Stimulated activated CD4-positive, alpha-beta T cell treated with anti-CD3 and anti-CD28 coated beads, Interleukin-15, amount 100 ng/mL, for 48 hours (primary cell): ENCODE measurements around the gene CARMIL1.

Source experiments
- DNase-seq, 2 donors: peaks; one replicate each; pipeline ENCODE4 v3.0.0-alpha.2; 2020; ENCODE audit warnings: low read depth in 2 of 2

Gene CARMIL1

DNA sequence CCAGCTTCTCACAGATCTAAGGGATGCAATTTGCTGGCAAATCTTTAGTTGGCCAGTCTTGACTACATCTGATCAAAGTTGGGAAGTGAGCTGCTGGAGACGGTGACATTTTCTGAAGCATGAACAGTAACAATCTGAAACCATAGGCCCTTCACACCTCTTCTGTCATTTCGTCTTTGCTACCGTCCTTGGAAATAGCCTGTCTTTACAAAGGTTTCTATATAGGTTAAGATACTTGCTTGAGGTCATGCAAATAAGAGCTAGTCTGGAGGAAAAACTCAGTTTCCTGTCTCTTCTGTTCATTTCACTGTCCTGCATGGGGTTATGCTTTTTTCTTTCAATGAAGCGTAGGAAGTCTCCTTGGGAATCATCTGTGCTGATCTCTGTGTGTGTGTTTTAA is 55.6 kb downstream of the CARMIL1 start:
- DNase-seq, result no peak

DNA sequence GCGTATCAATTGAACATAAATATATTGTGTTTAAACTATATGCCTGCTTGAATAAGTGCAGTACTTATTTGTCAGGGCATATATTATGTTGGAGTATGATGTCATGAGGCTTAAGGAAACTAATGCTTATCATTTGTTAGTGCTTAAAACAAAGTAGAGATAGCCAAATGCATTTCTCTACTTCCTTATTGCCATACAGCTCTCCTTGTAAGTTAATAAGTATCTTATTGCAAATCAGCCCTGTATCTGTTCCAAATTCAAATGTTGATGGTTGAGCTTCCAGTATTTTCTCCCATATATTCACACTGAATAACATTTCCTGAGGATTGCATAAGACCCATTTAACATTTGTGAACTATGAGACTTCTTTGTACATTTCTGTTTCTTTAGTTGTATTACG is 57.8 kb downstream of the CARMIL1 start:
- DNase-seq, result no peak

DNA sequence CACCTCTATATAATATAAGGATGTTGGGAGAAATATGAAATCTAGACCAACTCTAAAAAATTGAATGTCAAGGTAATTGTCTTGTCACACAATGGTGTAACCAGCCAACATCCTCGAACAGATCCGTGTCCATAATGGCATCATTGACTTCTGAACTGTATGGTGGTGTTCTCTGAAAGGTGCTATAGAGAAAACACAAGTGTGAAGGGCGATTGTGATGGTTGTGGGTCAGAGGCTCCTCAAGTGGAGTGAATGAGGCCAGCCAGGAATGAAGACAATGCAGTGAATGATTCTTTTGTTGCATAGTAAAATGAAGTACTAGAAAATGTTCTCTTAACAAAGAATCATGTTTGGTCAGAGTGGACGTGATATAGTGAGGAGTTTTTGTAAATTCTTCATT is 58.3 kb downstream of the CARMIL1 start:
- no peak for DNase-seq

DNA sequence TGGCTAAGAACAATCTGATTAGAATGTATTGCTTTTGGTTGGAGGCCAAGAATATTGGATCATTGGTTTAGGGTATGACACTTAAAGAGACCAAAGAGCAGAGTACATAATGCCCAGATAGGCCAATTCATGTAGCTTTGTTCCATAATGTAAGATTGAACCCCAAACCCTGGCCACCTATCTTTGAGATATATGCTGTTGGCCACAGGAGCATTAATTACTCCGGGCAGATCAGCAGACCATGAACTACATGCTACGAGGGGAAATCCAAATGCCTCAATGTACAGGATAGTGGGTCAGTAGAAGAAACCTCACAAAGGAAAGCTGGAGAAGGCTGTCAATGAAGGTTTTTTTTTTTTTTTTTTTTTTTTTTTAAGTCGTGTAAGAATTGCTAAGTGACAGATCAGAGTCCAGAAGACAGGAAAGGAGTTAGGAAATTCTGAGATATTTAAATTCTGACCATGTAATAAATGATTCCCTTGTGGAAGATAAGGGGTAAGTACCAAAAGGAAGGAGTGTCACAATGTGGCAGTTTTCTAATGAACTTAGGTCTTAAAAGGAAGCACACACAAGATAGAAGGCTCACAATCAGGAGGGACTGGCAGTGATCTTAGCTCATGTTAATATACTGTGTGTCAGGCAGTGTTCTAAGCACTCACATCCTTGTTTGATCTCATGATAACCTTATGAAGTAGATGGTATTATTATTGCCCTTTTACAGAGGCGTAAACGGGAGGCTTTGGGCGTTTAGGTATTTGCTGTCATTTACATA is 61.4 kb downstream of the CARMIL1 start:
- DNase-seq, result no peak

DNA sequence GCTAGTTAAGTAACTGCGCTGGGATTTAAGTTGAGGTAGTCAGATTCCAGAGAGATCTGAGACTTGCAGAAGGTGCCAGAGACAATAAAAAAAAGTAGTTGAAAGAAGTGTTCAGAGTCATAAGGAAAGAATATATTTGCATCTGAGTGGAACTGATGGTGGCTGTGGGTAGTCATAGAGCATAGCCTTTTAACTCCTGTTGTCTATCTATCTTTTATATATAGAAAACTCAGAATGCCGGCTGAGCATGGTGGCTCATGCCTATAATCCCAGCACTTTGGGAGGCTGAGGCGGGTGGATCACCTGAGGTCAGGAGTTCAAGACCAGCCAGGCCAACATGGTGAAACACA is 62.0 kb downstream of the CARMIL1 start:
- no peak for DNase-seq

DNA sequence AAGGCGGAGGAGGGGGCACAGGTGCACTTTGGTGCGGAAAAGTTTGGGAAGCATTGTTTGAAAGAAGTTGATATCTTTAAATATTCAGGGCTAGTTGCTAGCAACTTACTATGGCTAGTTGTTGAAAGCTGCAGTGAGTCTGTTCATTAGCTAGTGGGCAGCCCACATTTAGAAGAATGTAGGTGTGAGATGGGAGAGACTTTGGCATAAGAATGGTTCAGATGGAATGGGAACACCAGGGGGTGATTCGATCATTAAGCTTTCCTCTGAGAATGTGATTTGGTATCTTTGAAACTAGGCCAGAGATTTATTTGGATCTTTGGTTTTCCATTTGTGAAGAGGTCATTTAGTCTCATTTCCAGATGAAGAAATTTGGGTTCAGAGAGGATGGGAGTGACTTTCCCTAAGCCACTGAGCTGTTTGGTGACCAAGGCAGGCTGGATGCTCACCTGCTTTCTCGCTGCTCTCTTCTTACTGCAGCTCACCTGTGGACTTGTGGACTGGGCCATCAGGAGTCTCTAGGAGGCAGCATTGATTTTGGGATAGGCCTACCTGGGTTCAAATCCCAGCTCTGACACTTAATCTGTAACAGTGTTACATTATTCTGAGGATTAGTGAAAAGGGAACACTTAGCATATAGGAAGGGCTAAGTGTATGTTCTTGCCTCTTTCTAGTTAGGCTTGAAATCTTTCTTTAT is 62.9 kb downstream of the CARMIL1 start:
- no peak for DNase-seq

DNA sequence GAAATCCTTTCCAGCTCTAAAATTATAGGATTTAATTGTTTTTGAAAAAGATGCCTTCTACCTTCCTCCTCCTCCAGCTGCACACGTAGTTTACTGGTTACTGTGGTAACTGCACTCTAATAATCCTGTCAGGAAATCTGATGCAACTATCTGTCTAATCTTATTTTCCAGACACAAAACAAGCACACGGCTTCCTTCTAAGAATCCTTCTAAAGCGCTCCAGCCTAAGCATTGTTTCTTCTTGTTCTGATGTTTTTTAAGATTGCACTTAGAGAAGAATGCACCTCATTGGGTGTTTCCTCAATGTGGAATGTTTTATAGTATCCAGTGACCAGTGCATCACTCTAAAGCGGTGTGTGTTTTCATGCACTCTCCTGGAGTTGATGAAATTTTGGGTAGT is 63.6 kb downstream of the CARMIL1 start:
- DNase-seq, result no peak

DNA sequence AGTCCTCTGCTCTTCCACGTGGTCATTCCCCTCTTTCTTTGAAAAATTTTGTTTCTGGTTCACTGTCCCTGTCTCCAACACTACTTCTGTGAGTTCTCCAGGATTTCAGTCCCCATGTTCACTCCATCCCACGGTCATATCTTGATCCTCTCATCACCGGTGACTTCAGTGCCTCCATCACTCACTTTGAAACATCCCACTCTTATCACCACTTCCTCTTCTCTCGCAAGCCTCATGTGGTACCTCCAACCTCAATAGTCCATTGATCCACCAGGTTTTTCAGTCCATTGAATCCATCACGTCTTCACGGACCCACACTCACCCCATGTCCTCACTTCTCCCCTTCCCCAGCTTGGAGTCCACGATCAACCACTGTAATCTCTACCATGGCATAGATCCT is 64.8 kb downstream of the CARMIL1 start:
- DNase-seq, result no peak

DNA sequence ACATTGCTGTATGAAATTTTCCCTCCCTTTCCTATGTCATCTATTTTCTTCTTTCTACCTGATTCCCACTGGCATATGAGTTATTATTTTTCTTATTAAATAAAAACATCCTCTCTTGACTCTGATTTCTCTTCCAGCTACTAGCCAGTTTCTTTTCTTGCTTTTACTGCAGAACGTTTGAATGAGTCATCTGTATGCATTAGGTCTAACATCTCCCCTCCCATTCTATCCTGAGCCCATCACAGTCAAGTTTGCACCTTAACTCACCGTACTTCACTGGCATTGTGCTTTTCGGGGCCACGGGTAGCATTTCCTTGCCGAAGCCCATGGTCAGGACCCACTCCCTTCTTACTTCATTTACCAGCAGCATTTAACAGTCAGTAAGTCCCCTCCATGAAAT is 65.7 kb downstream of the CARMIL1 start:
- no peak for DNase-seq

DNA sequence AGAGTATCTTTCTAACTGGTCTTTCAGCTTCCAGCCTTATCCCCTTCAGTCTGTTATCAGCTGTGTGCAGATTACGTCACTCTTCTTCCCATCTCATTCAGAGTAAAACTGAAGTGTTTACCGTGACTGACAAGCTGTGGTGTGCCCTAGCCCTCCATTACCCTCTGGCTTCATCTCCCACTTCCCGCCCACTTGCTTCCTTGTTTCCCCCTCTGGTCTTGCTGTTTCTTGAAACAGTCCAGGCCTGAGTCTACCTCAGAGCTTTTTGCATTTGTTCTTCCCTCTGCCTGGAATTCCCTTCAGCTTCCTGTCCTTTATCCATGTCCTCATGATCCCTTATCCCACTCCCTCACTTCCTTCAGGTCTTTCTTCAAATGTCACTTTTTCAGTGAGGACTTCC is 66.9 kb downstream of the CARMIL1 start:
- no peak for DNase-seq

DNA sequence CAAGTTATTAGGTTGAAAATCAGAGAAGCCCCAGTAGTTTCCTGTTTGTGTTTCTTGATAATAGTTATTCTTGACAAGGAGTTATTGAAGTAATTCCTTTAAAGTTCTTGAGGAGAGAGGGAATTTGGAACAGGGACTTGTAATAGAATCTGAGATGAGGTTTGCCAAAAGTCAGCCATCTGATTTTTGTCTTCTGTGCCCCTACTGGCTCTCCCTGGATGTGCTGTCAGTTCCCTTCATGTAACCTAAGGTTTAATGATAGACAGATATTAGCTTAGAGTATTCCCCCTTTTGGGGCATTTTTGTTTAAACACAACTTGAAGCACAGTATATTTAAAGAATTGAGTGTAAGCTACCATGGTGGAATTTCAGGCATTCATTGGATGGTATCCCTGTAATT is 71.4 kb downstream of the CARMIL1 start:
- no peak for DNase-seq

DNA sequence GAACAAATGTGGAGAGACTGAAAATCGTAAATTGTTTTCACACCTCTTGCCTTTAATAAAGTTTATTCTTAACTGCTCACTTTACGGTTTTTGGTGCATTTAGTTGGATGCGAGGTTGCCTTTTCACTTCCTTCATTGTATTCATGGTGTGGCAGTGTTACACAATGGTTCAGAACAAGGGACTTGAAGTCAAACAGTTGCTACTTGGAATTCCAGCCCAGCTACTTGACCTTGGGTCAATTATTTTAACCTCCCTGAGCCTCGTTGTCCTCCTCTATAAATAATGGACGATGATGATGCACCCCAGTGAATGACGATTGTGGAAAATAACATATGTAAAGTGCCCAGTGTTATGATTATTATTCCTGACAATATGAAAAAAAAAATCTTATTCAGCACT is 72.3 kb downstream of the CARMIL1 start:
- no peak for DNase-seq

DNA sequence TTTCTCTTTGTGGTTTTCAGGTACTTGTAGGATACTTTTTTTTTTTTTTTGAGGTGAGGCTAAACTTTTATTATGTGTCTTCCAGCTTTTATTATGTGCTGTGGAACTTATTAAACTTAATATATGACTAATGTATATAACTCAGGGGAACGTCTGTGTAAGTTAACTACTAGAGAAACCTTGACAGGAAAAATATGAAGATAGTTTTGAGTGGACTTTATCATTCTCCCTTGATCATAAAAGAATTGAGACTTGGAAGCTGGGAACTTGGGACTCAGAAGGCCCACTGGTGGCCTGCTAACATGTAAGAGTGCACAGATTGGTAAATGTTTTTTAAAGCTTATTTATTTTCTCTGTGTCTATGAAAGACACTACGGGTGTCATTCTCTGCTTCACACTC is 73.1 kb downstream of the CARMIL1 start:
- DNase-seq, result no peak

DNA sequence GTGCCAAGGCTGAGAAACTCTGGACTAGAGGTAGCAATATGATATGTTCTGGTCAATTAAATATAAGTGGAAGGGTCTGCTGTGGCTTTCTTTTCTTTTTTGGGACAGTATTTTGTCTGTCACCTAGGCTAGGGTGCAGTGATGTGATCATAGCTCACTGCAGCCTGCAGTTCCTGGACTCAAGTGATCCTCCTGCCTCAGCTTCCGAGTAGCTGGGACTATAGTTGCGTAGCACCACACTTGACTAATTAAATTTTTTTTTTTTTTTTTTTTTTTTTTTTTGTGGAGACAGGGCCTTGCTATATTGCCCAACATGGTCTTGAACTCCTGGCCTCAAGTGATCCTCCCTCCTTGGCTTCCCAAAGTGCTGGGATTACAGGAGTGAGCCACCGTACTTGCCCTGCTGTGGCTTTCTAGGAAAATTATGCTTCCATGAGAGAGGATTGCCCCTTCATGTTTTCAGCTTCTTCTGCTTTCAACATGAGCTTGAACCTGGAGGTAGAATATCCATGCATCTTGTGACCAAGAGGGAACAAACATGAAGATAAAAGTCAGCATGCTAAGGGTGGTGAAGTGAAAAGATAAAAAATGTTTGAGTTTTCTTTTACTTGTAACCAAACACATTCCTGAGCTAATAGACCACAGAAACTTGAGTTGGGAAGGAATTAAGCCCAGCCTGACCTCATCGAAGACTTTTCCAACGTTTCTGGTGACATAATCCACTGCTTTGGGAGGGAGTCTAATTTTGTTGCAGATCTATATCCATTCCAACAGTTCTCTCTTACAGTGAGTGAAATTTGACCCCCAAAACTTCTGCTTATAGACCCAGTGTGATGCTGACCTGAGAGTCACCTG is 75.1 kb downstream of the CARMIL1 start:
- no peak for DNase-seq

DNA sequence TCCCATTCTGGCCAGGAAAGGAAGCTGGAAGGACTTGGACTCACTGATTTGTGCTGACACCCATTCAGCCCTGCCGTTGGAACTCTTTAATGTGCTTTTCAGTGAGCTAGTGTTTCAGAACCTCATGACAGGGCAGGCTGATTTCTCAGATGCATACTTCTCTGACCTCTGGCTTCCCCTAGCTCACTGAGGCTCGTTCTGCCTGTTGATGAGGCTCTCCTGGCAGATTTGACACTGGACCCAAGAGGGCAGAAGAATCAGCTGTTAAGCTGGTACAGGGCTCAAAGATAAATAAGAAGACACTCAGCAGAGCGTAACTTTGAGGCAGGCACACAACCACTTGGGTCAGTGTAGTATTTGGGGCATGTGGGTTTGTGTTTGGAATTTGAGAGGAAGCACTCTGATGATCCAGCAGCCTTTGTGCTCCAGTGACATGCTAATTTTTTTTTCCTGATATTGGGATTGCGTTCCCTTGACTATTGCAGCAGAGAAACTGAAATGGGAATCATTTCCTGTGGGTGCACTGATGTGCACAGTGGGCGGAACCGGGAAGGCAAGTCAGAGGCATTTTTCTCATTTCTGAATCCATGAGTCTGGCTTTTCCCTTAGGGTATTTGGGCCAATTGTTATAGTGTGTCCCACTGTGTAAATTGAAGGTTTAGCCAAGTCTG is 80.2 kb downstream of the CARMIL1 start:
- no peak for DNase-seq

DNA sequence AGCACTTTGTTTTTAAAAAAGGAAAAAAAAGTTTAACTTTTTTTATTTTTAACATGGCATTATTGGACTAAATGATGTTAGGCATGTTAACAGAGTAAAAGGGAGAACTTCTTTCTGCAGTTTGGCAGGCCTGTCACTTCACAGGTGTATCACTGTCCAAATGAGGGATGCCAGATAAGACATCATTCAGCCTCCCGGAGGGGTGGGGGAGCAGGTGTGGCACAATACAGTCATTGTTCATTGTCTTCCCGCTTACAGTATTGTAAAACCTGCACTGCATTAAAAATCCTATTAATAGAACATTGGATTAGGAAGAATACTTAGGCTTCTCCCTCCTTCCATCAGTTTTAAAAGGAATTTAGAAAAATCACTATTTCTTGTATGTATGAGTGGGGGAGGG is 80.7 kb downstream of the CARMIL1 start:
- DNase-seq, result no peak

DNA sequence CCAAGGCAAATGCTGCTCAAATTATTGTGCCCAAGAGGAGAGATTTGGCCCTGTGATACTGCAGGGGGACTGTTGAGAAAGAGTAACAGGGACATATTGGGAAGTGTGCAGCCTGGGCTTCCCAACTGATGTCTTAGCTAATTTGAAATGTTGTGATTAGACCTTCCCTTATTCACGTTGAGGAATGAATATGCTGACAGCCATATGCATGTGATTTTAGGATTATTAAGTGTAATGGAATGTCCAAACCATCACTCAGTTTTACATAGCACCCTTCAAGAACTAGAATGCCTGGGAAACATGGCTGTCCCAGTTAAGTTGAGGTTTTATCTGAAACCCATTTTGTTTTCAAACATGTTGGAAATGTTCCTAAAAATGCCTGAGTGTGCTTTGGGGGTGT is 81.4 kb downstream of the CARMIL1 start:
- no peak for DNase-seq

DNA sequence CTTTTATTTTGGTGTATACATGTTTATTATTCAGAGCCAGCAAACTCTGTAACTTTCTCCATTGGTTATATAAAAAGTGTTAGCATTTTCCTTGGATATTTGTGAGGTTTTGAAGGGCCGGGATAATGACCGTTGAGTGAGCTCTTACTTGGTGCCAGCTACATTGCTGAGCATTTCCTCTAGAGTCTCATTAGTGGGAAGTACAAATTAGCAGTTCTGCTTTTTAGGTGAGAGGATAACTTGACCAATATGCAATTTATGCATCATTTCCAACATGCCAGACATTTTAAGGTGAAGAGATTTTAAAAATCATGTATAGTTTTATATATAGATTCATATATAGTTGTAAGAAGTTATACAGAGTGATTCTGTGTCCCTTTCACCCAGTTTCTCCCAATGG is 84.3 kb downstream of the CARMIL1 start:
- no peak for DNase-seq

DNA sequence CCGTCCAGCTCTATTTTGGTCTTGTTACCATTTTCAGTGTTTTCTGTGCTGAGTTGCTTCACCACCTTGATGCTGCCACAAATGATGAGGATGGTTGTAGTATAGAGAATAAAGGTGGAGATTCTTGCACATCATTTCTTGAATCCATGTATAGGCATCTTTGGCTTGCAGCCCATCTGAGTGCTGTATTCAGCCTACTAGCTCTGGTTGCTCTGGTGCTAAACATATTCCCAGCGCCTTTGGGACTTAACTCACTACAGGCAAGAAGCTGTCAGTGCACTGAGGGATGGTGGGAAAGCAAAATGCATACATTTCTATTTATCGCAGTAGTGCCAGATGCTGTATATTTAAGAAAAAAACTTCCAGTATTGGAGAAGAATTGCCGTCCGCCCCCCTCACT is 86.0 kb downstream of the CARMIL1 start:
- DNase-seq, result no peak

DNA sequence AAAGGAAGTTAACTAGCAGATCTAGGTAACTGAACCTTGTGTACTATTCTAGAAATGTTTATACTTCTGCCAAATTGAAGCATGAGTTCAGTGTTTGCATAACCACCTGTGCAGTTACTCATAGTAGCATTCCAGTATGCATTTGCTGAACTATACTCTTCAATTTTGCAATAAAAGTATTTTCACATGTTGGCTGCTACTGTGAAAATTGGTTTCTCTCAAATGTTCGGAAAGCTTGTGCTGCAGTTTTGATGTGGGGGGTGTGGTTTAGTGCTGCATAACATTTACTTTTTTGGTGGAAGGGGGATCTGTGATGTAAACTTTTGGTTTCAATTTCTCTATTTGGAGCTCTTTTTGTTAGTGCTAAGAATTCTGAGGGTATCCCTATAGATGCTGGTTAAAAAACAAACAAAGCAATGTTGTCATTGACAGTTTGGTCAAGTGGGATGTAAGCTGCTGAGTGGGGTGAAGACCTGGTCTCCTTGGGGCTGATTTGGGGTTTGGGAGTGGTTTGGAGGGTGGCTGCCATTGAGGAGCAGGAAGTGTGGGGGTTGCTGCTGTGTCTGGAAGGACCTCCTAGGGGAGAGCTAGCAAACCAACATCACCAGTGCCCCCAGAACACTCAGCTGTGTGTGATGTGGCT is 87.8 kb downstream of the CARMIL1 start:
- no peak for DNase-seq

DNA sequence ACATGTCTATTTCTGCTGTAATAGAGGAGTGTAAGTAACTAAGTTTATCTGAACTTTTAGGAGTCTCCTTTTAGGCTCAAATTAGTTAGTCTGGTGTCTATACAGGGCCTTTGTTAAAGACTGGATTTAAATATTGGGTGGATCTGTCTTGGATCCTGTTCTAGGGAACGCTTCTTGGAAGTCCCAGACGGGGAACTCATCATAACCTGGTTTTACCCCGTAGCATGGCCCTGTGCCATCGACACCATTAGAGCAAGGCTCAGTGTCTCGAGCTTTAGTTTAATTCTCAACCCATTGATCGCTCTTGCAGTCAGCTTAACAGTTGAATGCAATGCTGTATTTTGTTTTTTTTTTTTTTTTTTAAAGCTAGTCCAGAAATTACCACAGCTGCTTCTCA is 89.9 kb downstream of the CARMIL1 start:
- no peak for DNase-seq
